GM03348 (cell line): ENCODE results near the gene VSTM2L.

ENCODE experiments used
- DNase-seq: peaks from one replicate; pipeline ENCODE4 v3.0.0; 2012; ENCODE audit warnings: low spot score

Gene VSTM2L

GRCh38 chr20:37969949-37970855, 67.3 kb downstream of the VSTM2L start:
- DNase-seq = peak; percentile 43

- DNase-seq = no peak
Measured at GRCh38 chr20:37970856-37971245, 67.9 kb downstream of the VSTM2L start.

- DNase-seq = no peak
Measured at GRCh38 chr20:37971561-37972127, 68.7 kb downstream of the VSTM2L start.

- DNase-seq = no peak
Measured at GRCh38 chr20:37972256-37973058, 69.5 kb downstream of the VSTM2L start.

- DNase-seq = no peak
Measured at GRCh38 chr20:37973059-37973910, 70.4 kb downstream of the VSTM2L start.

- DNase-seq = no peak
Measured at GRCh38 chr20:37976887-37977286, 74.0 kb downstream of the VSTM2L start.

GRCh38 chr20:37977338-37977737, 74.4 kb downstream of the VSTM2L start:
- DNase-seq = no peak

- no peak for DNase-seq
Measured at GRCh38 chr20:37977786-37978185, 74.9 kb downstream of the VSTM2L start.

GRCh38 chr20:37979021-37979985, 76.4 kb downstream of the VSTM2L start:
- no peak for DNase-seq

GRCh38 chr20:37980383-37980782, 77.5 kb downstream of the VSTM2L start:
- DNase-seq = no peak

GRCh38 chr20:37980876-37981275, 77.9 kb downstream of the VSTM2L start:
- DNase-seq = no peak

- DNase-seq = no peak
Measured at GRCh38 chr20:37981568-37981967, 78.6 kb downstream of the VSTM2L start.

- DNase-seq = no peak
Measured at GRCh38 chr20:37983286-37983685, 80.4 kb downstream of the VSTM2L start.

- no peak for DNase-seq
Measured at GRCh38 chr20:37984018-37984785, 81.3 kb downstream of the VSTM2L start.

GRCh38 chr20:37986044-37986858, 83.3 kb downstream of the VSTM2L start:
- no peak for DNase-seq

- DNase-seq = peak; percentile 72
Measured at GRCh38 chr20:37986873-37987601, 84.1 kb downstream of the VSTM2L start.

GRCh38 chr20:37987602-37988290, 84.8 kb downstream of the VSTM2L start:
- no peak for DNase-seq
